Pancreas (tissue), 10 donors: ENCODE results near the gene POU2AF1. TPM values are rescaled to one million over a fixed set of nuclear protein-coding genes. Genes with fewer than 3 reads are reported as not detected.

ENCODE experiments used
- ATAC-seq, 4 donors: fragments of 200-7000 bp; cut with Tn5 transposase; one replicate each; pipeline versions ENCODE4 v1.8.0 to v1.9.1; 2020; ENCODE audit warnings: mild to moderate bottlenecking in 4 of 4, moderate library complexity in 4 of 4
- DNase-seq, 6 donors: peaks; one replicate each; pipeline ENCODE4 v3.0.0-alpha.2; 2020
- FAIRE-seq: peaks from 2 replicates; lab custom pipeline; 2012; peaks lifted over from hg19 to GRCh38; lab: Jason Lieb, UNC
- H3K27ac ChIP-seq, 4 donors: fragments of 200-600 bp; sonication (generic); 1 replicate in 3 of 4; 2 replicates in 1 of 4; pipeline versions ENCODE4 v1.5.0 to v1.8.0; 2020
- H3K27me3 ChIP-seq, 4 donors: fragments of 200-600 bp; one replicate each; pipeline ENCODE4 v1.8.0; 2021
- H3K36me3 ChIP-seq, 3 donors: fragments of 200-600 bp; sonication (generic) in 1 of 3; one replicate each; pipeline versions ENCODE4 v1.5.0 to v1.8.0; 2020 to 2021
- H3K4me1 ChIP-seq, 3 donors: fragments of 200-600 bp; one replicate each; pipeline ENCODE4 v1.8.0; 2021
- H3K4me3 ChIP-seq, 4 donors: fragments of 200-600 bp; sonication (generic) in 2 of 4; one replicate each; pipeline versions ENCODE4 v1.5.0 to v1.8.0; 2020 to 2021
- H3K9me3 ChIP-seq, 4 donors: fragments of 200-600 bp; one replicate each; pipeline ENCODE4 v1.8.0; 2021
- WGBS, 2 donors: extraction: QIAGEN DNeasy Blood & Tissue Kit; methylation state at CpG; one replicate each; pipeline ENCODE4 v1.1.7; 2013; 5-methylcytosine and 5-hydroxymethylcytosine counted together
- intact Hi-C, 3 donors: fragments of 100-400 bp; cut with DNase I; formaldehyde crosslinking; loops; one replicate each; pipeline versions ENCODE4 v1.11.1 to v1.14.2; 2022
- polyA plus RNA-seq, 2 donors: library from polyadenylated mRNA; stranded (reverse); fragments of 200-250 nt; gene quantifications; one replicate each; pipeline ENCODE4 v1.2.3, GENCODE V29; 2013
- total RNA-seq, 6 donors: library from RNA; stranded (reverse); fragmentation: NEBNext Ultra II Directional in 4 of 6; extraction: Animal tissue kit (Norgen Biotek cat#: 25700) in 4 of 6; gene quantifications; one replicate each; pipeline versions ENCODE4 v1.2.1 to v1.2.4, GENCODE V29; 2021 to 2023
- TF ChIP-seq, protein P1 (sequence below), 4 donors: fragments of 200-600 bp; sonication (generic) in 3 of 4; IDR thresholded peaks; one replicate each; pipeline versions ENCODE4 v1.5.0 to v1.8.0; 2021; ENCODE audit warnings: antibody characterized with exemption in 4 of 4
- donor health status: healthy with polysubstance abuse.
- donor health status: DM: no; HTN: no; CAD: no; lungs with moderate emphysema.
- donor health status: DM: no; HTN: no; CAD: no.
- donor health status: control.
- donor health status: control.
- donor health status: Bipolar disorder and iron deficiency.
- donor health status: DM: yes; HTN: yes; CAD: no.
- donor health status: DM: no; HTN: no; CAD: no.
- donor health status: DM: no; HTN: no; CAD: no.
- donor health status: DM: yes; HTN: yes; CAD: no.

The POU2AF1 gene, protein sequence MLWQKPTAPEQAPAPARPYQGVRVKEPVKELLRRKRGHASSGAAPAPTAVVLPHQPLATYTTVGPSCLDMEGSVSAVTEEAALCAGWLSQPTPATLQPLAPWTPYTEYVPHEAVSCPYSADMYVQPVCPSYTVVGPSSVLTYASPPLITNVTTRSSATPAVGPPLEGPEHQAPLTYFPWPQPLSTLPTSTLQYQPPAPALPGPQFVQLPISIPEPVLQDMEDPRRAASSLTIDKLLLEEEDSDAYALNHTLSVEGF
- total RNA-seq (1 to 10 TPM in 1 of 6 donors, under 1 TPM in 5; 0.08 to 2.2 (median 0.41) TPM), polyA plus RNA-seq (under 1 TPM; 0.19 to 0.73 TPM)

DNA sequence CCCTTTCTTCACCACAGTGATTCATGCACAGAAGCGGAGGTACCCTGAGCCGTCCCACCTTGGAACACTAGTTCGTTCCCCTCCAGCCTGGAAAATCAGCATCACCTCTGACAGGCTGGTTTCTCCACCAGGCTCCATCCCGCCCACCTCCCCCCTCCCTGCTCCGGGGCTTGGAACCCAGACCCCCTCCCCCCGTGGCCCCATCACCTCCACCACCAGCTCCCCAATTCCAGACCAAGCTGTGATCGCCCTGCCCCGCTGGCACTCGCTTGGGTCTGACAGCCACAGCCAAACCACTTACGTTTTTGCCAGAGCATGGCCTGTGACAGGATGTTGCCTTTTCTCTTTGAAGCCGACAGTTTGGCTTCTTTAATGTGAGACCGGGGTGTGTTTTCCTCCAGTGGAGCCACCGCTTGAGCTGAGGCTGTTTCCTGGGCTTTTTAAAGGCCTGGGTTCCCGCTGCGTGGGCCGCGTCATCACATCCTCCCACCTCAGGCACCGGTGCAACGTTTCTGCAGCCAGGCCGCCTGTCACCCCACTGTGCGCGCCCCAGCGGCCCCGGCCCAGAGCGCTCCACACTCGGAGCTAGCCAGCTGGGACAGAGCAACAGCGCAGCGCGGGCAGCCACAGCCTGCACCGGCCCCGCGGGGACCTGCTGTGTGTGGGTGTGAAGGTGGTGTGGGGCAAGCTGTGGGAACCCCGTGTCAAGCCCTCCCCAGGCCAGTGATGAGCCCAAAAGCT lies at the start of gene POU2AF1:
Gene POU2AF1, minus strand, starts transcription at position 415 of the 741 bp plus-strand sequence. Its CDS starts 98 bp downstream, at position 317.
- Histone ChIP-seq H3K27me3 (no peaks in the 10 kb centered on the region), H3K27ac (no peak within 1 kb of the TSS), H3K9me3 (no peaks in the 10 kb centered on the region), H3K4me1 (no peaks in the 10 kb centered on the region), H3K4me3 (no peak within 1 kb of the TSS), H3K36me3 (no peaks in the 10 kb centered on the region)
- WGBS, 2 donors, result 83 to 85% methylated on average over 33 of the region's 33 CpGs
- intact Hi-C loops, result no loop called here
- TF ChIP-seq, protein P1, sequence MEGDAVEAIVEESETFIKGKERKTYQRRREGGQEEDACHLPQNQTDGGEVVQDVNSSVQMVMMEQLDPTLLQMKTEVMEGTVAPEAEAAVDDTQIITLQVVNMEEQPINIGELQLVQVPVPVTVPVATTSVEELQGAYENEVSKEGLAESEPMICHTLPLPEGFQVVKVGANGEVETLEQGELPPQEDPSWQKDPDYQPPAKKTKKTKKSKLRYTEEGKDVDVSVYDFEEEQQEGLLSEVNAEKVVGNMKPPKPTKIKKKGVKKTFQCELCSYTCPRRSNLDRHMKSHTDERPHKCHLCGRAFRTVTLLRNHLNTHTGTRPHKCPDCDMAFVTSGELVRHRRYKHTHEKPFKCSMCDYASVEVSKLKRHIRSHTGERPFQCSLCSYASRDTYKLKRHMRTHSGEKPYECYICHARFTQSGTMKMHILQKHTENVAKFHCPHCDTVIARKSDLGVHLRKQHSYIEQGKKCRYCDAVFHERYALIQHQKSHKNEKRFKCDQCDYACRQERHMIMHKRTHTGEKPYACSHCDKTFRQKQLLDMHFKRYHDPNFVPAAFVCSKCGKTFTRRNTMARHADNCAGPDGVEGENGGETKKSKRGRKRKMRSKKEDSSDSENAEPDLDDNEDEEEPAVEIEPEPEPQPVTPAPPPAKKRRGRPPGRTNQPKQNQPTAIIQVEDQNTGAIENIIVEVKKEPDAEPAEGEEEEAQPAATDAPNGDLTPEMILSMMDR (IDR thresholded peaks at IDR 0.05), result no peak
- DNase-seq (no peak), FAIRE-seq (no peak), ATAC-seq (peak in 1 of 4 donors; percentile 25)

DNA sequence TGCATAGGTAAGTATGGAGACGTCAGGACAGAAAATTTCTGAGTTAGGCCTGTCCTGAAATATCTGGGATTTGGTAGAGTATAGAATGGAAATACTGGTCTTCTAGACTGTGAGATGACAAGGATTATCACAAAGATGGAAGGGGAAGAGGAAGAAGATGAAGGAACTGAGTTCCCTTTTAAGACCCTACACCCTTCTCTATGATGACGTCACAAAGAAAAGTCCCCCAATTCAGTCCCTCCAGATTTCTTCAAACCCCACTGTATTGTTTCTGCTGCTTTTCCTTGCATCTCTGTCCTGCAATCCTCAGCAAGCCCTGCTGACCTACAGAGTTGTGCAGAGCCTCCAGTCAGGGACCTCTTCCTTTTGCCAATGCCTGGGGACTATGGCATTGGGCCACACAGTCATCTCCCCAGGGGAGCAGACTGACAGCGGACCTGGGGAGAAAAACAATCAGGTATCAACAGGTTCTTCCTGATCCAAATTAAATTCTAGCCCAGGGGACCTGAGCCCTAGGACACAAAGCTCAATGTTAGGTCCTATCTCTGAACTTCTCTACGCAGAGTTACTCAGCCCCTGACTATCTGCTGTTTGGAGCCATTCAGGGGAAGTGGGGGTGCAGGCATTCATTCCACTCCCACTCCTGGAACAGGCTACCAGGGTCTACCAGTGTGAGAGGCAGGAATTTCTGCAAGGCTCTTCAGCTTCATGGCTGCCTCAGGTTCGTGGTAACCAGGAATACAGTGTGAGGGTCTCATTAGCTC lies 49.2 kb upstream of the POU2AF1 start:
- Histone ChIP-seq H3K9me3 (no peaks in the 10 kb centered on the region), H3K27ac (no peak overlapping the region), H3K27me3 (no peaks in the 10 kb centered on the region), H3K4me3 (no peak overlapping the region), H3K36me3 (no peaks in the 10 kb centered on the region), H3K4me1 (no peaks in the 10 kb centered on the region)
- no peak for DNase-seq
- WGBS, 2 donors, result 84 to 87% methylated on average over 5 of the region's 5 CpGs
- FAIRE-seq, result no peak
- peak in 2 of 4 donors; percentile 7 to 17 for ATAC-seq
- TF ChIP-seq, protein P1 (IDR thresholded peaks at IDR 0.05), result no peak
- intact Hi-C loops, result loop anchor here in 2 of 3 donors (10.0 kb wide), 2 partner anchors 63 to 143 kb away; no protein-coding TSS in a partner anchor

DNA sequence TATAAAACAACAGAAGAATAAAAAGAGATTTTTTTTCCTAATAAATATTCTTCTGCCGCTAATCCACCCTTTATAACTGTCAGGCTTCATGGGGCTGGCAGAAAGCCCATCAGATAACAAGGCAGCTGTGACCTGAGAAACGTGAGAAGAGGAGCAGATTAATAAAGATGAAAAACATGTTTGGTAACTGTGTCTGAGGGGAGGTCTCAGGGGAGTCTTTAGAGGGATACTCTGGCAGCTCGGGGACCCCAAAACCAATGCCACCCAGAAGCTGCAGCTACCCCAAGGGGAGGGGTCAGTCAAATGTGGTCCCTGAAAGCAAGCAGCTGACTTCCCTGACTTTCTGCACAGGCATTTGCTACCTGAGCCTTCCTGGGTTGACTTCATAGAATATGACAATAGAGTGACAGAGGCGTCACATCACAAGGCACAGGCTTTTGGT lies 48.4 kb upstream of the POU2AF1 start:
- intact Hi-C loops, result loop anchor here in 2 of 3 donors (10.0 kb wide), 2 partner anchors 63 to 143 kb away; no protein-coding TSS in a partner anchor
- no peak overlapping the region for H3K4me3 ChIP-seq
- WGBS, 2 donors, result 35% methylated on average over 4 of the region's 4 CpGs
- TF ChIP-seq, protein P1 (IDR thresholded peaks at IDR 0.05), result no peak
- DNase-seq, result no peak
- peak in 3 of 4 donors; percentile 8 to 19 (median 16) for ATAC-seq
- FAIRE-seq, result no peak
- H3K4me1 ChIP-seq, result peaks cover 0 to 4% (median 0%) of the 10 kb centered on the region in 3 donors
- H3K27ac ChIP-seq, result no peak overlapping the region
- H3K9me3 ChIP-seq, result no peaks in the 10 kb centered on the region
- H3K36me3 ChIP-seq, result no peaks in the 10 kb centered on the region
- no peaks in the 10 kb centered on the region for H3K27me3 ChIP-seq

DNA sequence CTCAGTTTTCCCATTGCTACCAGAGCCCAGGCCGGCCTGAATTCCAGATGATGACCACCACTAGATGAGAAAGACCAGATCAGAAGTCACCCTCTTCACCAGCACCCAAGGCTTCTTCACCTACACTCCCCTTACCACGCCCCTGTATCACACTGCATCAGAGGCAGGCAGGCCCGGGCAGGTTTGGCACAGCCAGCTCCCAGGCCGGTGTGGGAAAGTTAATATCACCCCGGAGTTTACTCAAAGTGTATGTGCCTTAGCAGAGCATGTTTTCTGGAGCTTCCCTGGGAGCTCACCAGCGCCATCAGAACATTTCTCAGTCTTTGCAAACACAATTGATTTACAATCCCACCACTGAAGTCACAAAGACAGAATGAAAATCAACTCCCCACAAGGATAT lies 47.5 kb upstream of the POU2AF1 start:
- peaks cover 0 to 4% (median 0%) of the 10 kb centered on the region in 3 donors for H3K4me1 ChIP-seq
- no peak overlapping the region for H3K4me3 ChIP-seq
- 57% methylated on average over 6 of the region's 6 CpGs for WGBS, 2 donors
- no peak for FAIRE-seq
- no peak for ATAC-seq
- DNase-seq, result no peak
- TF ChIP-seq, protein P1 (IDR thresholded peaks at IDR 0.05), result no peak
- no peaks in the 10 kb centered on the region for H3K36me3 ChIP-seq
- H3K27ac ChIP-seq, result no peak overlapping the region
- no peaks in the 10 kb centered on the region for H3K9me3 ChIP-seq
- no peaks in the 10 kb centered on the region for H3K27me3 ChIP-seq
- intact Hi-C loops, result loop anchor here in 2 of 3 donors (10.0 kb wide), 2 partner anchors 62 to 142 kb away; no protein-coding TSS in a partner anchor
